GM12878 (cell line): ENCODE data around the gene IRF2BPL. TPM values are rescaled to one million over a fixed set of nuclear protein-coding genes. Genes with fewer than 3 reads are reported as not detected.

Experiments used
- BACH1 ChIP-seq: fragments of 450-650 bp; IDR thresholded peaks from 2 replicates; pipeline ENCODE4 v1.6.1; 2017; ENCODE audit warnings: mild to moderate bottlenecking, borderline replicate concordance
- BCL11A ChIP-seq: IDR thresholded peaks from 2 replicates; pipeline ENCODE4 v1.6.1; 2011; ENCODE audit warnings: low read depth, low read length
- BRCA1 ChIP-seq: IDR thresholded peaks from 2 replicates; pipeline ENCODE4 v1.6.1; 2011; ENCODE audit warnings: low read depth, low read length, improper control_type of control experiment
- CHD1 ChIP-seq: IDR thresholded peaks from 2 replicates; pipeline ENCODE4 v1.6.1; 2012; ENCODE audit warnings: low read depth, low read length, improper control_type of control experiment
- CHD4 ChIP-seq: fragments of 200-600 bp; sonication (generic); IDR thresholded peaks from 2 replicates; pipeline ENCODE4 v1.6.1; 2016; ENCODE audit warnings: mild to moderate bottlenecking
- ESRRA ChIP-seq: IDR thresholded peaks from 2 replicates; pipeline ENCODE4 v1.6.1; 2012; ENCODE audit warnings: mild to moderate bottlenecking, low read length, improper control_type of control experiment
- IRF5 ChIP-seq: fragments of 450-650 bp; IDR thresholded peaks from 2 replicates; pipeline ENCODE4 v1.6.1; 2017; ENCODE audit warnings: borderline replicate concordance
- JUND ChIP-seq: IDR thresholded peaks from 2 replicates; pipeline ENCODE4 v1.6.1; 2012; ENCODE audit warnings: low read depth, mild to moderate bottlenecking, low read length, improper control_type of control experiment, moderate library complexity
- NFXL1 ChIP-seq: fragments of 450-650 bp; IDR thresholded peaks from 2 replicates; pipeline ENCODE4 v1.6.1; 2017; ENCODE audit warnings: antibody characterized with exemption, mild to moderate bottlenecking, borderline replicate concordance
- NR2C1 ChIP-seq: fragments of 450-650 bp; IDR thresholded peaks from 2 replicates; pipeline ENCODE4 v1.6.1; 2017; ENCODE audit warnings: antibody characterized with exemption, mild to moderate bottlenecking, moderate library complexity
- PML ChIP-seq: IDR thresholded peaks from 2 replicates; pipeline ENCODE4 v1.6.1; 2012; ENCODE audit warnings: low read length, inconsistent platforms
- POLR2A ChIP-seq: IDR thresholded peaks from 2 replicates; pipeline ENCODE4 v1.6.1; 2011; ENCODE audit warnings: low read depth, mild to moderate bottlenecking, low read length
- SIX5 ChIP-seq: IDR thresholded peaks from 2 replicates; pipeline ENCODE4 v1.6.1; 2011; ENCODE audit warnings: mild to moderate bottlenecking, low read depth, low read length, moderate library complexity; ENCODE audit not compliant: severe bottlenecking
- SP1 ChIP-seq: IDR thresholded peaks from one replicate; pipeline ENCODE4 v1.6.1; 2011; ENCODE audit warnings: low read depth, low read length
- SREBF2 ChIP-seq: IDR thresholded peaks from 2 replicates; pipeline ENCODE4 v1.6.1; 2012; ENCODE audit warnings: mild to moderate bottlenecking, low read length
- TAF1 ChIP-seq: IDR thresholded peaks from 2 replicates; pipeline ENCODE4 v1.6.1; 2011; ENCODE audit warnings: mild to moderate bottlenecking, low read depth, low read length, borderline replicate concordance
- TCF3 ChIP-seq: IDR thresholded peaks from 2 replicates; pipeline ENCODE4 v1.6.1; 2012; ENCODE audit warnings: low read depth, mild to moderate bottlenecking, low read length, borderline replicate concordance; ENCODE audit not compliant: insufficient read depth
- WRNIP1 ChIP-seq: IDR thresholded peaks from 2 replicates; pipeline ENCODE4 v1.6.1; 2011; ENCODE audit warnings: low read depth, low read length, improper control_type of control experiment, borderline replicate concordance
- YBX1 ChIP-seq: fragments of 450-650 bp; IDR thresholded peaks from 2 replicates; pipeline ENCODE4 v1.6.1; 2016; ENCODE audit warnings: antibody characterized with exemption
- ZNF622 ChIP-seq: fragments of 450-650 bp; IDR thresholded peaks from 2 replicates; pipeline ENCODE4 v1.6.1; 2017; ENCODE audit warnings: mild to moderate bottlenecking, inconsistent platforms
- ZNF687 ChIP-seq: fragments of 450-650 bp; IDR thresholded peaks from 2 replicates; pipeline ENCODE4 v1.6.1; 2017; ENCODE audit warnings: mild to moderate bottlenecking, moderate library complexity
- polyA plus RNA-seq, 11 experiments: library from polyadenylated mRNA; depleted of rRNA in 4 of 11; unstranded in 6 of 11; stranded (reverse) in 5 of 11; fragments of >200 nt; fragmentation: Nextera tagmentation in 4 of 11; fragmentation: Illumina TruSeq in 1 of 11; extraction: Ambion mirVana in 4 of 11; extraction: Trizol in 1 of 11; gene quantifications; 1 replicate in 1 of 11; 2 replicates in 10 of 11; pipeline versions ENCODE4 v1.2.1 to v1.2.3, GENCODE V29; 2011 to 2016; ENCODE audit warnings: inconsistent platforms in 2 of 11, missing spikeins in 2 of 11, low read depth in 1 of 11
- total RNA-seq, 4 experiments: library from RNA; depleted of rRNA in 3 of 4; stranded (reverse); fragments of >200 nt in 3 of 4; fragmentation: Illumina TruSeq in 1 of 4; extraction: Trizol in 1 of 4; gene quantifications; 2 replicates each; pipeline versions ENCODE4 v1.2.1 to v1.2.3, GENCODE V29; 2013 to 2021
- TF ChIP-seq, protein P1 (sequence below): fragments of 450-650 bp; IDR thresholded peaks from 2 replicates; pipeline ENCODE4 v1.6.1; 2014; ENCODE audit warnings: mild to moderate bottlenecking
- TF ChIP-seq, protein P2 (sequence below): fragments of 450-650 bp; IDR thresholded peaks from 2 replicates; pipeline ENCODE4 v1.6.1; 2016; ENCODE audit warnings: mild to moderate bottlenecking
- TF ChIP-seq, protein P3 (sequence below): IDR thresholded peaks from 2 replicates; pipeline ENCODE4 v1.6.1; 2012; ENCODE audit warnings: low read depth, low read length, improper control_type of control experiment

The IRF2BPL gene
- total and polyA plus RNA-seq, 10 of the 15 experiments (the other 5 are each of a cell fraction or from before 2014, with no cell fraction given): 1.2 to 34.5 (median 3.1) TPM

DNA sequence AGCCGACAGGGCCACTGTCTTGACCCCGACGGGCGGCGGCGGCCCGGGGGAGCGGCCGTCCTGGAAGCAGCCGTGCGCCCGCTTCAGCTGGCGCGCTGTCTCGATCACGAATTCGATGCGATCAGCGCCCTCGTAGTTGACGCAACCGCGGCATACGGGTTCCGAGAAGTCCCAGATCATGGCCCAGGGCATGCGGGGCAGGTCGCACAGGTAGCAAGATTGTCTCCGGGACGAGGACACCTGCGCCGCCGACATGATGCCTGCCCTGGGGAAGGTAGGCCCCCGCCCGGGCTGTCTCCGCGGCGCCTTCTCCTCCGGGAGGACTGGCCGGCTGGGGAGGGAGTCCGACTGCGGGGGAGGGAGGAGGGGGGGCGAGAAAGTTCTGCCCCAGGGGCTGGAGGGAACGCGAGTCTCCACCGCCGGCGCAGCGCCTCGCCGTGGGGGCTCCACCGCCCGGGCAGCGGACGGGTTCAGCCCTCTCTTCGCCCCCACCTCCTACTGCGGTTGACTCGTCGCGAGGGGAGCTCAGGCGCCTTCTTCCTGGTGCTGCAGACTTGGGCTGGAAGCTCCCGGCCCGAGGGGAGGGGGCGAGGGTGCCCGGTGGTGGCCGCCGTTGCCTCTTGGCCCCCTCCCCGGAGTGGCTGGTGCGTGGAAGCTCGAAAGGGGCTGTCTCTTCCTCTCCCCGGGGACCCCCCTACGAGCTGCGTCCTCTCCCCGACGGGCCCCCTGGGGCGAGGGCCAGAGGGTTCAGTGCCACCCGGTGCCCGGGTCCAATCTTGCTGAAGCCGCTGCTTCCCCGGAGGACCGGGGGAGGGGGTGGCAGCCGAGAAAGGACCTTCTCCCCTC is 747 bp downstream of the IRF2BPL start (continued):
- TF ChIP-seq, protein P1, sequence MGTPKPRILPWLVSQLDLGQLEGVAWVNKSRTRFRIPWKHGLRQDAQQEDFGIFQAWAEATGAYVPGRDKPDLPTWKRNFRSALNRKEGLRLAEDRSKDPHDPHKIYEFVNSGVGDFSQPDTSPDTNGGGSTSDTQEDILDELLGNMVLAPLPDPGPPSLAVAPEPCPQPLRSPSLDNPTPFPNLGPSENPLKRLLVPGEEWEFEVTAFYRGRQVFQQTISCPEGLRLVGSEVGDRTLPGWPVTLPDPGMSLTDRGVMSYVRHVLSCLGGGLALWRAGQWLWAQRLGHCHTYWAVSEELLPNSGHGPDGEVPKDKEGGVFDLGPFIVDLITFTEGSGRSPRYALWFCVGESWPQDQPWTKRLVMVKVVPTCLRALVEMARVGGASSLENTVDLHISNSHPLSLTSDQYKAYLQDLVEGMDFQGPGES: no peak
- peak; percentile 76 for TF ChIP-seq POLR2A
- no peak for TF ChIP-seq ESRRA
- TF ChIP-seq SIX5: no peak
- no peak for TF ChIP-seq WRNIP1
- TF ChIP-seq, protein P2, sequence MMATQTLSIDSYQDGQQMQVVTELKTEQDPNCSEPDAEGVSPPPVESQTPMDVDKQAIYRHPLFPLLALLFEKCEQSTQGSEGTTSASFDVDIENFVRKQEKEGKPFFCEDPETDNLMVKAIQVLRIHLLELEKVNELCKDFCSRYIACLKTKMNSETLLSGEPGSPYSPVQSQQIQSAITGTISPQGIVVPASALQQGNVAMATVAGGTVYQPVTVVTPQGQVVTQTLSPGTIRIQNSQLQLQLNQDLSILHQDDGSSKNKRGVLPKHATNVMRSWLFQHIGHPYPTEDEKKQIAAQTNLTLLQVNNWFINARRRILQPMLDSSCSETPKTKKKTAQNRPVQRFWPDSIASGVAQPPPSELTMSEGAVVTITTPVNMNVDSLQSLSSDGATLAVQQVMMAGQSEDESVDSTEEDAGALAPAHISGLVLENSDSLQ: no peak
- TF ChIP-seq NR2C1: no peak
- no peak for TF ChIP-seq BCL11A
- TF ChIP-seq CHD4: no peak
- TF ChIP-seq NFXL1: 0 out of 2 replicates have a peak, but pooled peaks have one; percentile 21
- TF ChIP-seq CHD1: no peak
- TF ChIP-seq SREBF2: no peak
- TF ChIP-seq JUND: no peak
- no peak for TF ChIP-seq IRF5
- TF ChIP-seq TAF1: no peak
- TF ChIP-seq BACH1: peak; percentile 46; the same call in 1 of the 2 replicates
- peak; percentile 11 for TF ChIP-seq SP1
- TF ChIP-seq PML: 0 out of 2 replicates have a peak, but pooled peaks have one; percentile 33
- no peak for TF ChIP-seq TCF3
- TF ChIP-seq ZNF622: no peak
- TF ChIP-seq BRCA1: no peak
- no peak for TF ChIP-seq YBX1
- TF ChIP-seq, protein P3, sequence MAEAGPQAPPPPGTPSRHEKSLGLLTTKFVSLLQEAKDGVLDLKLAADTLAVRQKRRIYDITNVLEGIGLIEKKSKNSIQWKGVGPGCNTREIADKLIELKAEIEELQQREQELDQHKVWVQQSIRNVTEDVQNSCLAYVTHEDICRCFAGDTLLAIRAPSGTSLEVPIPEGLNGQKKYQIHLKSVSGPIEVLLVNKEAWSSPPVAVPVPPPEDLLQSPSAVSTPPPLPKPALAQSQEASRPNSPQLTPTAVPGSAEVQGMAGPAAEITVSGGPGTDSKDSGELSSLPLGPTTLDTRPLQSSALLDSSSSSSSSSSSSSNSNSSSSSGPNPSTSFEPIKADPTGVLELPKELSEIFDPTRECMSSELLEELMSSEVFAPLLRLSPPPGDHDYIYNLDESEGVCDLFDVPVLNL: no peak
- TF ChIP-seq ZNF687: peak; percentile 69
